Measurements from ENCODE around the gene NPHP4. TPM values are rescaled to one million over a fixed set of nuclear protein-coding genes. Genes with fewer than 3 reads are reported as not detected.

Gene NPHP4
- total and polyA plus RNA-seq, 5 donors, result 2.8 to 6.0 (median 5.1) TPM

GRCh38 chr1:5967351-5968160 is 24.7 kb downstream of the NPHP4 start:
- ATAC-seq, result peak; percentile 85 to 87
- 73% methylated on average over 23 of the region's 23 CpGs for WGBS
- peak; percentile 82 to 87 (median 83) for DNase-seq
- Histone ChIP-seq H3K9me3 (ENCODE audit: control insufficient read depth, low read length) (no peaks in the 10 kb centered on the region), H3K27me3 (ENCODE audit: control insufficient read depth, insufficient read depth) (no peaks in the 10 kb centered on the region), H3K4me3 (ENCODE audit: low read length) (no peak overlapping the region), H3K27ac (ENCODE audit: low read length) (no peak overlapping the region), H3K4me1 (ENCODE audit: control insufficient read depth, insufficient read depth, low read length) (no peaks in the 10 kb centered on the region)
- intact Hi-C loops (cut with DNase I), result no loop called here

- H3K27me3 ChIP-seq (ENCODE audit: control insufficient read depth, insufficient read depth), result no peaks in the 10 kb centered on the region
- intact Hi-C loops (cut with DNase I), result no loop called here
- H3K4me3 ChIP-seq (ENCODE audit: low read length), result no peak overlapping the region
- no peak overlapping the region for H3K27ac ChIP-seq (ENCODE audit: low read length)
- no peaks in the 10 kb centered on the region for H3K9me3 ChIP-seq (ENCODE audit: control insufficient read depth, low read length)
- DNase-seq, result no peak
- ATAC-seq, result peak; percentile 15 to 29
- 71% methylated on average over 17 of the region's 17 CpGs for WGBS
- no peaks in the 10 kb centered on the region for H3K4me1 ChIP-seq (ENCODE audit: control insufficient read depth, insufficient read depth, low read length)
Measured at GRCh38 chr1:5966543-5967205, 25.6 kb downstream of the NPHP4 start.

- Histone ChIP-seq H3K4me3 (ENCODE audit: low read length) (no peak overlapping the region), H3K27ac (ENCODE audit: low read length) (no peak overlapping the region), H3K4me1 (ENCODE audit: control insufficient read depth, insufficient read depth, low read length) (no peaks in the 10 kb centered on the region), H3K9me3 (ENCODE audit: control insufficient read depth, low read length) (no peaks in the 10 kb centered on the region), H3K27me3 (ENCODE audit: control insufficient read depth, insufficient read depth) (no peaks in the 10 kb centered on the region)
- WGBS, result 91% methylated on average over 16 of the region's 16 CpGs
- DNase-seq, result no peak
- intact Hi-C loops (cut with DNase I), result no loop called here
- ATAC-seq, result no peak
Measured at GRCh38 chr1:5965586-5966131, 26.6 kb downstream of the NPHP4 start.

- H3K9me3 ChIP-seq (ENCODE audit: control insufficient read depth, low read length), result no peaks in the 10 kb centered on the region
- 89% methylated on average over 24 of the region's 24 CpGs for WGBS
- H3K4me1 ChIP-seq (ENCODE audit: control insufficient read depth, insufficient read depth, low read length), result no peaks in the 10 kb centered on the region
- no peaks in the 10 kb centered on the region for H3K27me3 ChIP-seq (ENCODE audit: control insufficient read depth, insufficient read depth)
- ATAC-seq, result no peak
- H3K27ac ChIP-seq (ENCODE audit: low read length), result no peak overlapping the region
- DNase-seq, result no peak
- intact Hi-C loops (cut with DNase I), result no loop called here
- H3K4me3 ChIP-seq (ENCODE audit: low read length), result no peak overlapping the region
Measured at GRCh38 chr1:5962265-5963105, 29.7 kb downstream of the NPHP4 start.

- ATAC-seq (peak in 1 of 2 donors; percentile 16), DNase-seq (no peak)
- H3K9me3 ChIP-seq (ENCODE audit: control insufficient read depth, low read length), result no peaks in the 10 kb centered on the region
- intact Hi-C loops (cut with DNase I), result no loop called here
- H3K4me1 ChIP-seq (ENCODE audit: control insufficient read depth, insufficient read depth, low read length), result no peaks in the 10 kb centered on the region
- 81% methylated on average over 11 of the region's 11 CpGs for WGBS
- H3K4me3 ChIP-seq (ENCODE audit: low read length), result no peak overlapping the region
- no peaks in the 10 kb centered on the region for H3K27me3 ChIP-seq (ENCODE audit: control insufficient read depth, insufficient read depth)
- no peak overlapping the region for H3K27ac ChIP-seq (ENCODE audit: low read length)
Measured at GRCh38 chr1:5961601-5962000, 30.6 kb downstream of the NPHP4 start.

GRCh38 chr1:5960336-5960735 is 31.9 kb downstream of the NPHP4 start:
- Histone ChIP-seq H3K27ac (ENCODE audit: low read length) (no peak overlapping the region), H3K4me3 (ENCODE audit: low read length) (no peak overlapping the region), H3K9me3 (ENCODE audit: control insufficient read depth, low read length) (no peaks in the 10 kb centered on the region), H3K27me3 (ENCODE audit: control insufficient read depth, insufficient read depth) (no peaks in the 10 kb centered on the region), H3K4me1 (ENCODE audit: control insufficient read depth, insufficient read depth, low read length) (no peaks in the 10 kb centered on the region)
- ATAC-seq, result no peak
- no peak for DNase-seq
- WGBS, result 91% methylated on average over 7 of the region's 7 CpGs
- intact Hi-C loops (cut with DNase I), result no loop called here

- Histone ChIP-seq H3K27me3 (ENCODE audit: control insufficient read depth, insufficient read depth) (no peaks in the 10 kb centered on the region), H3K9me3 (ENCODE audit: control insufficient read depth, low read length) (no peaks in the 10 kb centered on the region), H3K4me1 (ENCODE audit: control insufficient read depth, insufficient read depth, low read length) (no peaks in the 10 kb centered on the region), H3K27ac (ENCODE audit: low read length) (no peak overlapping the region), H3K4me3 (ENCODE audit: low read length) (no peak overlapping the region)
- intact Hi-C loops (cut with DNase I), result no loop called here
- ATAC-seq, result no peak
- DNase-seq, result no peak
- WGBS, result 94% methylated on average over 9 of the region's 9 CpGs
Measured at GRCh38 chr1:5959667-5960230, 32.5 kb downstream of the NPHP4 start.

GRCh38 chr1:5959087-5959486 is 33.1 kb downstream of the NPHP4 start:
- no peaks in the 10 kb centered on the region for H3K4me1 ChIP-seq (ENCODE audit: control insufficient read depth, insufficient read depth, low read length)
- 89% methylated on average over 13 of the region's 13 CpGs for WGBS
- no peak overlapping the region for H3K4me3 ChIP-seq (ENCODE audit: low read length)
- no peak overlapping the region for H3K27ac ChIP-seq (ENCODE audit: low read length)
- ATAC-seq (no peak), DNase-seq (no peak)
- no peaks in the 10 kb centered on the region for H3K9me3 ChIP-seq (ENCODE audit: control insufficient read depth, low read length)
- no peaks in the 10 kb centered on the region for H3K27me3 ChIP-seq (ENCODE audit: control insufficient read depth, insufficient read depth)
- intact Hi-C loops (cut with DNase I), result no loop called here

- 92% methylated on average over 10 of the region's 10 CpGs for WGBS
- Histone ChIP-seq H3K4me1 (ENCODE audit: control insufficient read depth, insufficient read depth, low read length) (no peaks in the 10 kb centered on the region), H3K4me3 (ENCODE audit: low read length) (no peak overlapping the region), H3K27me3 (ENCODE audit: control insufficient read depth, insufficient read depth) (no peaks in the 10 kb centered on the region), H3K9me3 (ENCODE audit: control insufficient read depth, low read length) (no peaks in the 10 kb centered on the region), H3K27ac (ENCODE audit: low read length) (no peak overlapping the region)
- DNase-seq, result peak in 1 of 3 donors; percentile 14
- intact Hi-C loops (cut with DNase I), result no loop called here
- ATAC-seq, result no peak
Measured at GRCh38 chr1:5956022-5956830, 36.0 kb downstream of the NPHP4 start.

- no peak overlapping the region for H3K4me3 ChIP-seq (ENCODE audit: low read length)
- intact Hi-C loops (cut with DNase I), result no loop called here
- H3K27me3 ChIP-seq (ENCODE audit: control insufficient read depth, insufficient read depth), result no peaks in the 10 kb centered on the region
- WGBS, result 95% methylated on average over 10 of the region's 10 CpGs
- no peak for ATAC-seq
- no peaks in the 10 kb centered on the region for H3K4me1 ChIP-seq (ENCODE audit: control insufficient read depth, insufficient read depth, low read length)
- no peak overlapping the region for H3K27ac ChIP-seq (ENCODE audit: low read length)
- H3K9me3 ChIP-seq (ENCODE audit: control insufficient read depth, low read length), result no peaks in the 10 kb centered on the region
- no peak for DNase-seq
Measured at GRCh38 chr1:5955479-5955977, 36.7 kb downstream of the NPHP4 start.
